COLO668 (cell line): Measurements from ENCODE around the gene NRG2.

Source experiments
- DNase-seq: peaks from one replicate; lab custom pipeline; 2025; ENCODE audit not compliant: unreplicated experiment; lab: John Stamatoyannopoulos, UW

The NRG2 gene

DNA sequence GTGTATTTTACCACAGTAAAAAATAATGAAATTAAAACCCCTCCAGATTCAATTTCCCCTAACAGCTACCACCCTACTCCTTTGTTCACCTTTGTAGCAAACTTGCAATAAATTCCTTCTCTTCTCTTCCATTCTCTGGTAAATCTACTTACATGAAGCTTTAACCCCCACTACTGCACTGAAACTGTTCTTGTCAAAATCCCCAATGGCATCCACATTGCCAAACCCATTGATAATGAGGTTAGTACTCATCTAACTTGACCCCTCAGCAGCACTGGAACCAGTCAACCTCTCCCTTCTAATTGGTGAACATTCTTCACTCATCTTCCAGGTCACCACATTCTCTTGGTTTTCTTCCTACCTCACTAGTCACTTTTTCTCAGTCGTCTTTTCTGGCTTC lies 29.6 kb downstream of the NRG2 start:
- DNase-seq: no peak

DNA sequence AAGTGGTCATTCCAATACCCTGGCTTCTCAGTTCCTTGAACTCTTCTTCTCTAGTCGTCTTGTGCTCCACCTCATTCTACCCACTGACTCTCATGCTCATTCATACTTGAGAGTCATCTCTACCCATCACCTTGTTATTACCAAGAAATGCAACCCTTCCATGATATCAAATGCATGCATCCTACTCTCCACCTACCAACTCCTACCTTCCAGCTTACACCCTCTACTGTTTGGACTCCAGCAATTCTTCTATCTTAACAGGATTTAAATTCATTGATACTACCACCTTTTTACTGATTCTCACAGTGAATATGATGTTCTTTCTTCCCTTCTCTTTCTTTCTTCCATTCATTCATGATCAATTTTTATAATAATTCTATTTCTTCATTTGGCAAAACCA lies 30.7 kb downstream of the NRG2 start:
- no peak for DNase-seq

DNA sequence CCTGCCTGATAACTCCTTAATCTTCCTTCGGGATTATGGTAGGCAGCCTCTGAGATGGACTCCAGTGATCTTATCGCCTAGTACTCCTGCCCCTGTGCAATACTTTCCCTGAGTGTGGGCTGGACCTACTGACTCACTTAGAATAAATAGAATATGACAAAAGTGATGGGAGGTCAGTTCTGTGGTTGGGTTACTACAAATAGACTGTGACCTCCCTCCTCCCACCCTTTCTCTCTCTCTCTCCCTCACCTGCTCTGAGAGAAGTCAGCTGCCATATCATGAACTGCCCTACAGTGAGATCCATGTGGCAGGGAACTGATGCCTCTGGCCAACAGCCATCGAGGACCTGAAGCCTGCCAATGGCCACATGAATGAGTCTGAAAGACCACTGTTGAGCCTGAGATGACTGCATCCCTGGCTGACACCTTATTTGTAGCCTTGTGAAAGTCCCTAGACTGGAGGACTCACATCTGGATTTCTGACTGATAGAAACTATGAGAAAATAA lies 31.7 kb downstream of the NRG2 start:
- no peak for DNase-seq

DNA sequence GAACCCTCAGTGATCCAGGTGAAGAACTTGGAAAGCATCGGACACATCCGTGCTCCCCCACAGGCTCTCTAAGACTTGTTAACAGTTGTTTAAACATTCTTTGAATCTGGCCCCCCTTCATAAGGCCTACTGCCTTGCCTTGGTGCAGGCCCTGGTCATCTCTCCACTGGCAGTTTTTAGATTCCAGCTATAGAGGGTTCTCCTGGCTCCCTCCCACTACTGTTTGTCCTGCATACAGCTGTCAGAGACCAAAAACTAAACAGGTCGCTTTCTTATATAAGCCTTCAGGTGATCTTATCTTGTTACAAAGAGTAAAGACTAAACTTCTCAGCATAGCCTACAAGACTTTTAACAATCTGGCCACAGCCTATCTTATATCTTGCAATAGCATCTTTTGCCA lies 32.3 kb downstream of the NRG2 start:
- DNase-seq: no peak

DNA sequence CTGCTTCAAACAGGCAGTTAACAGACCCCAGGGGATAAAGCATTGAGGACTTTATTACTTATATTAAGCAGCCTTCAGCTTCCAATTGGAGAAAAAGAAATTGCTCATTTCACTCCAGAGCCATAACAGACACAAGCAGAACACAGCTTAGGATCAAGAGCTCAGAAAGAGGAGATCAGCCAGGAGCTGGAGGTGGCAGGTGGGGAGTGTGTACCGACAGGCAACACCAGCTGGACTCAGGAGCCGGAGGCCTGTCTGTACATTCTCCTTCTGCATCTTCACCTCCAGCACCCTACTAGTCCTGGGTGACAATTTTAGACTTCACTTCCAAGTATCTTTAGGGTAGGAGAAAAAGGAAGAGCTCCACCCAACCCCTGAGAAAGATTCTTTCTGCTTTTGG lies 35.8 kb downstream of the NRG2 start:
- no peak for DNase-seq

DNA sequence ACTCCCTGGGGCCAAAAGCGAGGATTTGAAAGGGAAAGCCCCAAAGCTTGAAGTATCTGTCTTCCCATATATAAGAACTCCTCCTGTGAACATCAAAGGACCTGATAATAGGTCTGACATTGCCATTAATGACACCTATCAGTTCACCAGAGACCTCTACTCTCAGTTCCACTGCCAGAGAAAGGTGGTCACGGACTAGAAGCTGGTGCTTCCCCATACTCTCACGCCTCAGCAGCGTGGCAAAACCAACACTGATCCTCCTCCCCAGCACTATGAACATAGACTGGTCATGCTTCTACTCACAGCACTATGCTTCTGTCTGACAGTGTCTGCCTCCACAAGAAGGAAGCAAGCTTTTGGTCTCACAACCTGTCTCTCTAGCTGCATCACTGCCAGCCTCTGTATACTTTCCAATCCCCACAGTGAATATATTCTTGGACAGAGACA lies 37.9 kb downstream of the NRG2 start:
- no peak for DNase-seq

DNA sequence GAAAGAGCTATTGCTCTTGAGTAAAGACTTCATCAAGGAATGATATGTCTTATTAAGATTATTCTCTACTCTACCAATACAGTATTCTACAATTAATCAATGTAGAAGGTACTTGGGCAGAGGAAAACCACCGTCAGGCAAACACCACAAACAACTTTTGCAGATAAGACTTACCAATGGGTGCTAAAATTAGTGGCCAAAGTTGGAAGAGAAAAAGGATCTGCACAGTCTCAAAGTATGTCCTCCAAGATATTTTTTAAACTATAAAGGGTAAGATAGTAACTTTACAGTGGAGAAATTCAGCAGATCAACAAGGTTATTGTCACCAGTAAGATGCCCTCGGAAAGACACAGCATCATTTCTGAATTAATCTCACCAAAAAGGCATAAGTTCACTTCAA lies 38.9 kb downstream of the NRG2 start:
- no peak for DNase-seq

DNA sequence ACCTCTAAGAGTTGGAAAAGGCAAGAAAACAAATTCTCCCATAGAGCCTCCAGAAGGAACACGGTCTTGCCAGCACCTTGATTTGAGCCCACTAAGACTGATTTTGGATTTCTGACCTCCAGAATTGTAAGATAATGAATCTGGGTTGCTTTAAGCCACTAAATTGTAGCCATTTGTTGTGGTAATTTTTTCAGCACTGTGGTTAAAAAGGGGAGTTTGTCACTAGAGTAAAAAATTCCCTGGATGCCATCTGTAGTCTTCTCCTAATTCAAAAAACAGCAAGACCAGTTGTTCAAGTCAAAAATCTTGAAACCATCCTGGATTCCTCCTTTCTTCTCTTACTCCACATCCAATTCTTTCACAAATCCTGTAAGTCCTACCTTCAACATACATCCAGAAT lies 39.6 kb downstream of the NRG2 start:
- DNase-seq: no peak

DNA sequence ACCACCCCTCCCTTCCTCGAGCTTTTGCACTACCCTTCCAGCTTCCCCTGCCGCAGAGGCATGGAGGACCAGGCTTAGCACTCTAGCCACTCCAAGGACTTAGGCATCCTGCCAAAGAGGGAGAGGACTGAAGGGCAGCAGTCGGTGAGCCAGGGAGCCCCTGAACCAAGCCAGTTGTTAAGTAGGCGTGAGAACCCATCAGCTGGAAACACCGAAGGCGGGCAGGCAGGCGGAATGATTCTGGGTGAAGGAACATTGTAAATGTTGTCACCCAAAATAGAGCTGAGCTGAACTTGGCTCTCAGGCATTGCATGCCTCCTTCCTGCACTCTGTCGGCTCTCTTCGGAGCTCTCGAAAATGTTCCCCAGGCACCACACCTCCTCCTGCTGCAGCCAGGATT lies 42.8 kb downstream of the NRG2 start:
- no peak for DNase-seq

DNA sequence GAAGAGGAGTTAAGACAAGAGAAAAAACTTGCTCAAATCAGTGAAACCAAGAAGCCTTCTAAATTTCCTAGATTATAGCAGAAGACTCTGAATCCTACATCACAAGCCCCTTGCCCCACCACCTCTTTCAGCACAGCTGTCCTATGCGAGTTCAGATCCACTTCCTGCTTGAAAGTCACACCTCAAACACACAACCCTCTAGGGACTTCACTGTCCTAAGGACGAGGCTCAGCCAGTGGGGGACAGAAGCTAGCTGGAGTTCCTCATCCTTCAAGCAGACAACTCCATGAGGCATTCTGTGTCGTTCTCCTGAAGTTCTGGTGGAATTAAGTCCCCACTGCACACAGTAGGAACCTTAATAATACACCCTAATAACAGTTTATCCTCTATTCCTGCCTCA lies 44.3 kb downstream of the NRG2 start:
- DNase-seq: no peak

DNA sequence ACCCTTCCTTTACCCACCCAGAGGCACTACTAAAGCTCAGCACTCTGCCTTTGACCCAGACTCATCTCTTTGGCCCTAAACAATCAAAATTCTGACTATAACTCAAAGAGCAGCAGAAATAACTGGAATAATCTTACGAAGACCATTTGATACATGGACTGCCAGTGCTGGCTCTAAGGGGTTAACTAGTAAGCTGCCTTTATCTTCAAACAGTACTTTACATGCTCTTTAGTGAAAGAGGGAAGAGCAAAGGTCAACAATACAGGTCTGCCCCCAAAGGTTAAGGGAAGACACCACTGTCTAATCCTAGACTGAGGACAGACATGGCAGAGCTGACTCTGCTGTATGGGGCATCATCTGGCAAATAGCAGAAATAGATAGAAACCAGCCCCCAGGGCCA lies 45.8 kb downstream of the NRG2 start:
- DNase-seq: no peak

DNA sequence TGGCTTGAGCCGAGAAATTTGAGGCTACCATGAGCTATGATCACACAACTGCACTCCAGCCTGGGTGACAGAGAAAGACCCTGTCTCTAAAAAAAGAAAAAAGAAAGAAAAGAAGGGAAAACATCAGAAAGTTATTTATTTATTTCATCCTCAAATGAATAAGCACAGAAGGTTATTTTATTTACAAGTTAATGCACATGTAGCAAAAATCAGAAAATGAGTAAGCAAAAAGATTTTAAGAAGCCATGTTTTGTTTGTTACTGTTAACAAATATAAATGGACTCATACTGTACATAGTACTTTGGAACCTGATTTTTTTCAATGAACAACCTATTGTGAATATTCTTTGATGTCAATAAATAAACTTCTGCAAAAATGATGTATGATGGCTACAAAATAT lies 47.2 kb downstream of the NRG2 start:
- no peak for DNase-seq

DNA sequence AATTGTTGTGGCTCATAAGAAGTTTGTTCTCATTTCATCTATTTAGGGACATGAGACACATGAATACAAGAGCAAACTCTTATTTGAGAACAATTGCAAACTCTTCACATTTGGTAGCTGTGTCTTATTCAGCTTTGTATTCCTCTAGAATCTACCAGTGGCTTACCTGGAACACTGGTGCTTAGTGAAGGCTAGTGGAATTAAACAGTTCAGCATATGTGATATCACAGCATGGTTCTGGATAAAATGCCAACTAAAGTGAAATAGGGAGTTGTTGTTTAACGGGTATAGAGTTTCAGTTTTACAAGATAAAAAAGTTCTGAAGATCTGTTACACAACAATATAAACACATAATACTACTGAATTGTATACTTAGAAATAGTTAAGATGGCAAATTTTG lies 48.9 kb downstream of the NRG2 start:
- no peak for DNase-seq

DNA sequence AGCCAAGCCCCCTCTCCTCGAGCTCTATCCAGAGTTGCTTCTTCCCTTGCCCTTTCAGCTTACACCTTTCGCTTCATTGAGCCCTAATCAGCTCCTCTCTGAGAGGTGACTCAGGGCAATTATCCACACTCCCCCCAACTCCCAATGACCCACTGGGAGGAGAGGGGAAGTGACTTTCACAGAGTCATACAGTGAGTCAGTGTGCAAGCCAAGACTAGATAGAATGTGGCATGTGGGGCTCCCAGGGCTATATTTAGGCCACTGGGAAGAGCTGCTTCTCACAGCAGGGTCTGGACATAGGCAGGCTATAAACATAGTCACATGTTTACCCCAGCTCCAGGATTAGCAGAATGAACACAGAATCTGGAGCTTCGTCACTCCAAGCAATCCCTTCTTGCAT lies 57.4 kb downstream of the NRG2 start:
- no peak for DNase-seq

DNA sequence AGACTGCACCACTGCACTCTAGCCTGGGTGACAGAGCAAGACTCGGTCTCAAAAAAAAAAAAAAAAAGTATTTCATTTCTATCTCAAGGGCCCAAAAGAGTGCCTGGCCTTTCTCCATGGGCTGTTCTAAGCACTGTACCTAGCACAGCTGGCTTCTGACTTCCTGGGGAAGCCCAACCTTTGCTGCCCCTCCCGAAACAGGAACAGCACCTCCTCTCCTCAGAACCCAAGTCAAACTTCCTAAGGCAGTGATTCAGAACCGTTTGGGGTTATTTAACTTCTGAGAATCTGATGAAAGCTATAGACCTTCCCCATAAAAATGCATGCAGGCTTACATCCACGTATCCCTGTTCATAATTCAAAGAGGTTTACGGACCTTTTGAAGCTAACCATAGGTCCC lies 57.8 kb downstream of the NRG2 start:
- DNase-seq: no peak

DNA sequence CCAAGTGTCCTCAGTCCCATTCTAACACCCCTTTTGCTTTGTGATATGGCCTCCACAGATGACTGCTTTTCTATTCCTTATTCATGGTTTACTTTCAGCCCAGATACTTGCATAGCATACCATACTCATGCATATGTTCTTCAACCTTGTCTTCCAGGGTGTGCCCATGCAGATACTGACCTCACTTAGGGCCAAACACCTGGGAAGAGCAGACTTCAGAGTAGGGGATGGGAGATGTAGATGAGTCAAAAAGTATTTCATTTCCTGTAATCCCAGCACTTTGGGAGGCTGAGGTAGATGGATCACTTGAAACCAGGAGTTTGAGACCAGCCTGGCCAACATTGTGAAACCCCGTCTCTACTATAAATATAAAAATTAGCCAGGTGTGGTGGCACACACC lies 58.3 kb downstream of the NRG2 start:
- no peak for DNase-seq

DNA sequence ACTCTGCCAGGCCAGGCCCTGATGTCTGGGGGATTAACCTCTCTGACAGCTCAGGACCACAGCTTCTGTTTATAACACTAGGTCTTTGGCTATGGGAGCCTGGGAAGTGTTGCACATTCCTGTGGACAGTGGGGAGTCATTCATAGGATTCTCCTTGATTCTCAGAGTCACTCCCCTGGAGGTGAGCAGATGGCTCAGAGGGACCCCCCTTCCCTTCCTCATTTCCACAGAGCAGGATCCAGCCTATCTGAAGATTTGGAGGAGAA lies 60.2 kb downstream of the NRG2 start:
- no peak for DNase-seq

DNA sequence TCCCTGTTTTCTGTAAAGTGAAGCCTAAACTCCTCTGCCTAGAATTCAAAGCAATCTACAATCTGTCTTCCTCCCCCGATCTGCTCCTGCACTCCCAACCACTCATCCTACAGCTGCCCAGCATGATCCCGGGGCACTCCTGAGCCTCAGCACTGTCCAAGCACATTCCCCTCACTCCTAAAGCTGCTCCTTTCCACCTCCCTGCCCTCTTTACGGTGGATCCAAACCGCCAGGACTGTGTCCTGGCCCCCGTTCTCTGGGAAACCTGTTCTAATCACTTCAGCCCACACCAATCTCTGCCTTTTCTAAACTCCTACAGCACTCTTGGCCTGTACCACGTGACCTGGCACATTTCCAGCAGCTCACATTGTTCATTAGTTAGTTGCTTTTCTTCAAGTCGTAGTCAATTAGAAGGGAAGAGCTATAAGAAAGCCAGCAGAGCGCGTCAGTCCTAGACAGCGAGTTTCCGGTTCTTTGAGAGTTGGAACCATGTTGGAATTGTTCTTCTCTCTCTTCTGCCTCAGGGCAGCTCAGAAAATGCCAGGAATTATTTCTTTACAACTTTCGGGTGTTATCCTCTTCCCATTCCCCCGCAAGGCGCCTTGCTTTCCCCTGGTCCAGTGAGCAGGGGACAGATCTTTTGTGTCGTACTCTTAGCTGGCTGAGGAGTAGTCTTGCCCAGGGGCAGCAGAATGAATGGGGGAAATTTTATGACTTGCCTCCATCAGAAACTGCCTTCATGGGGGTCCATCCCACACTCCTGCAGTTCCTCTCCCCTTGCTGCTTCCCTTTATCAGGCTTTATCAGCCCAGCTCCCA lies 60.7 kb downstream of the NRG2 start:
- no peak for DNase-seq

DNA sequence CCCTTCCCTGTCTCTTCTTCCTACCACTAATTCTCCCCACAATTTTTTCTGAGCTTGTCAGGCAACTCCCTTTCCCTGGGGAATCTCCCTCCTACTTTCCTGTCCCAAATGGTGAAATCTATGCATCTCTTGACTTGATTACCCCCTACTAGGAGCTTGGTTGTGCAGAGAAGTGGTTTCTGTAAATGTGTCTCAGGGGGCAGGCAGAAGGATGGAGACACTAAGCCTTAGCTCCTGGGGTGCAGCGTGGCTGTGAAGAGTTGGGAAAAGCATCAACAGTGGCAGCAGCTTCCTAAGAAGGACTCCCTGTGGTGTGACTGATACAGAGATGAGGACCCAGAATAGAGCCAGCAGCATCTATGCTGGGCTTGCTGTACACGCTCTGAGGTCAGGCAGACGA lies 62.3 kb downstream of the NRG2 start:
- no peak for DNase-seq

DNA sequence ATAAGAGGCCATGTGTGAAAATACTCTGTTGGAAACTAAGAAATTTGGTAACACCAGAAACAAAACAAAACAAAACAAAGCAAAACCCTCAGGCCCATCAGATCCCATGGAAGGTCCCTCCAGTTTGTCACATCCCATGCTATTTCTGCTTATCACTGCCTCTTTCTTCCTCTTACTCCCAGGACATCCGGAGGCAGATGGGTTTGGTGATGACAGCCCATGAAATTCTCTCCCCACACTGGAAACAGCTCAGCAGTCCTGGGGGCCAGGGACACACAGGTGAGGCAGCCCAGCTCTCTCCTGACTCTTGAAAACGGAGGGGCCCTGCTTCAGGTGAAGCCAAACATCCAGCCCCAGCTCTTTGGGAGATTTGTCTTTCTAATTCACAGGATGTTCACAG lies 63.2 kb downstream of the NRG2 start:
- DNase-seq: no peak

DNA sequence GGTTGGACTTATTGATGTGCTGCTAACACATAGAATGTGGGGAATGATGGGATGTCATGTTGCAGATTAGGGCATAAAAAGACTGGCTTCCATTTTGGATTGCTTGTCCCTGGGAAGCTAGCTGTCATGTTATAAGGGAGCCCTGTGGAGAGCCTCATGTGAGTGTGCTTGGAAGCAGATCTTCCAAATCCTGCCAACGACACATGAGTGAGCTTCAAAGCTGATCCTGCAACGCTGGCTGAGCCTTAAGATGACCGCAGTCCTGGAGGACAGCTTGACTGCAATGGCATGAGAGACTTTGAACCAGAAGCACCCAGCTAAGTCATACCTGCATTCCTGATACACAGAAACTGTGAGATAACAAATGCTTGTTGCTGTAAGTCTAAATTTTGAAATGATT lies 63.6 kb downstream of the NRG2 start:
- DNase-seq: no peak

DNA sequence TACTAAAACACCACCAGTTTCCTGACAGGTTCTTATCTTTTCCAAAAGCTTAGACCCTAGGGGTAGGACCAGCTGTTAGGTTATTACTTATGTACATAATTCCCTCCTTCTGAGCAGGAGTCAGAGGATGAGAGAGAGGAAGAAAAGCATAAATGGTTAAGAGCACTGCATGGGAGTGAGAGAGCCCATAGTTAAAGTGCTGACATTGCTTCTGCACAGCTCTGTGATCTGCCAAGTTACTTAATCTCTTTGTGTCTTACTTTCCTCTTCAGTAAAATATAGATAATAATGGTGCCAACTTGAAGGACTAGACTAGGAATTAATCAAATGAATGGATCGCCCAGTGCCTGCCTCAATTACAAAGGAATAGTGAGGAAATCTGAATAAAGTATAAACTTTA lies 66.4 kb downstream of the NRG2 start:
- DNase-seq: no peak

DNA sequence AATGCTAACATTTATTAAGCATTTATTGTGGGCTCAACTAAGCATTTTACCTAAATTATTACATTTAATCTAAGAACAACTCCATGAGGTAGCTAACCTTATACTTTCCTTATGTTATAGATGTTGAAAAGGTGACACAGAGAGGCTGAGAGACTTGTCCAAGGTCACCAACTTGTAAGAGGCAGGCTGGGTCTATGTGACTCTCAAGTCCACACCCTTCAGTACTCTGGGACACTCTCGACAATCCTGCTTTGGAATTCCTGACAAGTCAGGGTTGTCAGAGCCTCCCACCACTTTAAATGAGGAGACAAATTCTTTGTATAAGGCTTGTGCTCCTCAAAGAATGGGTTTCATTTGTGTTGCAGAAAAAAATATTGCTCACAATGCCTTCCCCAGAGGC lies 67.2 kb downstream of the NRG2 start:
- DNase-seq: no peak
